NCI-H510A treated with DMSO at 0.1 percent for 48 hours (cell line): ENCODE measurements around the gene SLC38A1.

Source experiments
- DNase-seq: peaks from one replicate; lab custom pipeline; 2025; lab: John Stamatoyannopoulos, UW

SLC38A1 gene

GRCh38 chr12:46133751-46134150 is 135.1 kb downstream of the SLC38A1 start:
- DNase-seq, result no peak
